OCI-LY3 (cell line): ENCODE measurements around the gene MBOAT7.

ENCODE experiments used
- H2AFZ ChIP-seq: fragments of 200-600, 300-600 bp; shearing (Covaris generic); 2 replicates; pipeline ENCODE4 v1.6.0; 2014; ENCODE audit warnings: antibody characterized with exemption, low read depth, low read length
- H3K27ac ChIP-seq: fragments of 200-600, 300-600 bp; sonication (generic); 2 replicates; pipeline ENCODE4 v1.5.1; 2014; ENCODE audit warnings: mild to moderate bottlenecking, low read length, moderate library complexity, mixed read lengths
- H3K27me3 ChIP-seq: fragments of 200-600, 300-600 bp; sonication (generic); 2 replicates; pipeline ENCODE4 v1.6.1; 2014; ENCODE audit warnings: low read depth, low read length, mixed read lengths
- H3K36me3 ChIP-seq: fragments of 200-600, 300-600 bp; sonication (generic); replicated peaks from 2 replicates; pipeline ENCODE3; 2014; ENCODE audit warnings: low read depth, low read length, mixed read lengths
- H3K4me1 ChIP-seq: fragments of 300-600, 200-600 bp; sonication (generic); 2 replicates; pipeline ENCODE4 v1.6.1; 2014; ENCODE audit warnings: low read length, mixed read lengths
- H3K4me2 ChIP-seq: fragments of 200-600, 300-600 bp; sonication (generic); 2 replicates; pipeline ENCODE4 v1.6.1; 2014; ENCODE audit warnings: low read length, mixed read lengths
- H3K4me3 ChIP-seq: fragments of 300-600, 200-600 bp; sonication (generic); 2 replicates; pipeline ENCODE4 v1.5.1; 2014; ENCODE audit warnings: antibody characterized with exemption, mild to moderate bottlenecking, low read length, moderate library complexity
- H3K79me2 ChIP-seq: fragments of 300-600, 200-600 bp; shearing (Covaris generic); 2 replicates; pipeline ENCODE4 v1.6.1; 2014; ENCODE audit warnings: mild to moderate bottlenecking, low read length, mixed read lengths
- H3K9ac ChIP-seq: fragments of 300-600, 200-600 bp; shearing (Covaris generic); 2 replicates; pipeline ENCODE4 v1.6.0; 2014; ENCODE audit warnings: mild to moderate bottlenecking, low read length, moderate library complexity
- H3K9me3 ChIP-seq: fragments of 200-600, 300-600 bp; shearing (Covaris generic); 2 replicates; pipeline ENCODE4 v1.6.1; 2014; ENCODE audit warnings: low read length, mixed read lengths; ENCODE audit not compliant: insufficient read depth
- H4K20me1 ChIP-seq: fragments of 200-600, 300-600 bp; sonication (generic); 2 replicates; pipeline ENCODE4 v1.6.1; 2016; ENCODE audit warnings: low read length, mixed read lengths; ENCODE audit not compliant: insufficient read depth
- EZH2phosphoT487 ChIP-seq: fragments of 200-600 bp; shearing (Covaris generic); IDR thresholded peaks from 2 replicates; pipeline ENCODE4 v1.6.1; 2018; ENCODE audit warnings: antibody characterized with exemption, mixed run types, low read depth
- TF ChIP-seq, protein P1 (sequence below): fragments of 200-600, 300-600 bp; sonication (generic); IDR thresholded peaks from 2 replicates; pipeline ENCODE4 v1.5.1; 2014; ENCODE audit warnings: antibody characterized with exemption, low read length, low read depth

Gene MBOAT7

DNA sequence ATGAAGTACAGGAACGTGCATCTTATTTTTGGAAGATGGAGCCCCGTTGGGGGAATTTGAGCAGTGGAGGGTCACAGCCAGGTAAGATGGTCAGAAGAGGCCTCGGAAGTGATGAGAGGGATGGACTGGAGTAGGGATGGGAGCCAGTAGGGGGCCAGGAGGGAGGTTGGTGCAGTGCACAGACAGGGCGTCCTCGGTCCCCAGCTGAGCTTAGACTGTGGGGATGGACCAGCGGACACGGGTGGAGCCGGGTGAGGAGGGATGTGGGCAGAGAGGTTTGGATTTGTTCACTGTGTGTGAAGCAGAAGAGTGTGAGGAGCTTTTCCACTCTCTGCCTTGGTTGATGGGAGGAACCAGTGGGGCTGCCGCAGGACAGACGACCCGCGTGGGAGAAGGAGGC lies 21.9 kb upstream of the MBOAT7 start:
- Histone ChIP-seq H3K4me1 (peaks cover 26% of the 10 kb centered on the region), H3K4me2 (no peak overlapping the region)

DNA sequence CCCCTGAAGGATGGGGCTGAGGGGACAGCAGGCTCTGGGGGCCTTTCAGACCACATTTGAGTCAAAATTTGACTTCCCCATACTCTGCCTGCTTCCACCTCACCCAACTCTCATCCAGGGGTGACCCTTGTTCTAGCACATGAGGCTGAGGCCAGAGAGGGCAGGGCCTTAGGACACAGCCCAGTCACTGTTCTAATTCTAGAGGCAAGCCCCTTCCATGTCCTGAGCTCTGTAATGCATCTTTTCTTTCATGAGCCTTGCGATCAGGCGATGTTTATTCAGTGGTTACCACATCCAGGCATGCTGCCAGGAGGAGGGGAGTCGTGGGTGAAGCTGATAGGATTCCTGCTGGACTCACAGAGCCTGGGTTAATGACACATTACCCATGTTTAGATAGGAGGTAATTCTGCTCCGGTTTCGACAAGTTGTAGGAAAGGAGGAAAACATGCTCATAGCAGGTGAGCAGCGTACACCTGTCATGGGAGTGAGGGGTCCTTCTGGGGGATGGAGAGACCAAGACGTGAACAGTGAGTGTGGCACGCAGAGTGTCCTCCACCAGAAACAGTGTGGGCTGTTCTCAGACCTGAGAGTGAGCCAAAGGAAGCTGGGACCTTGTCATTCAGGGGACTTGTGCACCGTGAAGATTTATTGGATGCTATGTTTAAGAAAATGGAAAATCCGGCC lies 20.6 kb upstream of the MBOAT7 start:
- Histone ChIP-seq H3K79me2 (peaks cover 33% of the 10 kb centered on the region), H3K4me2 (no peak overlapping the region), H3K9ac (no peak overlapping the region), H3K36me3 (peaks cover 55% of the 10 kb centered on the region), H4K20me1 (peaks cover 63% of the 10 kb centered on the region), H3K9me3 (no peaks in the 10 kb centered on the region), H3K4me1 (peaks cover 39% of the 10 kb centered on the region), H3K27me3 (no peaks in the 10 kb centered on the region), H2AFZ (no peak overlapping the region), H3K27ac (peak overlapping the region; percentile 10; the same call in 1 of the 2 replicates), H3K4me3 (no peak overlapping the region)
- no peak for TF ChIP-seq EZH2phosphoT487
- TF ChIP-seq, protein P1, sequence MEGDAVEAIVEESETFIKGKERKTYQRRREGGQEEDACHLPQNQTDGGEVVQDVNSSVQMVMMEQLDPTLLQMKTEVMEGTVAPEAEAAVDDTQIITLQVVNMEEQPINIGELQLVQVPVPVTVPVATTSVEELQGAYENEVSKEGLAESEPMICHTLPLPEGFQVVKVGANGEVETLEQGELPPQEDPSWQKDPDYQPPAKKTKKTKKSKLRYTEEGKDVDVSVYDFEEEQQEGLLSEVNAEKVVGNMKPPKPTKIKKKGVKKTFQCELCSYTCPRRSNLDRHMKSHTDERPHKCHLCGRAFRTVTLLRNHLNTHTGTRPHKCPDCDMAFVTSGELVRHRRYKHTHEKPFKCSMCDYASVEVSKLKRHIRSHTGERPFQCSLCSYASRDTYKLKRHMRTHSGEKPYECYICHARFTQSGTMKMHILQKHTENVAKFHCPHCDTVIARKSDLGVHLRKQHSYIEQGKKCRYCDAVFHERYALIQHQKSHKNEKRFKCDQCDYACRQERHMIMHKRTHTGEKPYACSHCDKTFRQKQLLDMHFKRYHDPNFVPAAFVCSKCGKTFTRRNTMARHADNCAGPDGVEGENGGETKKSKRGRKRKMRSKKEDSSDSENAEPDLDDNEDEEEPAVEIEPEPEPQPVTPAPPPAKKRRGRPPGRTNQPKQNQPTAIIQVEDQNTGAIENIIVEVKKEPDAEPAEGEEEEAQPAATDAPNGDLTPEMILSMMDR: no peak

More for the DNA sequence above, 21.9 kb upstream of the MBOAT7 start:
- Histone ChIP-seq H3K27me3 (no peaks in the 10 kb centered on the region), H3K79me2 (peaks cover 20% of the 10 kb centered on the region), H3K9ac (no peak overlapping the region), H3K9me3 (no peaks in the 10 kb centered on the region), H4K20me1 (peaks cover 50% of the 10 kb centered on the region), H3K4me3 (no peak overlapping the region), H2AFZ (no peak overlapping the region), H3K27ac (no peak overlapping the region), H3K36me3 (peaks cover 44% of the 10 kb centered on the region)
- no peak for TF ChIP-seq EZH2phosphoT487
- TF ChIP-seq, protein P1: no peak

DNA sequence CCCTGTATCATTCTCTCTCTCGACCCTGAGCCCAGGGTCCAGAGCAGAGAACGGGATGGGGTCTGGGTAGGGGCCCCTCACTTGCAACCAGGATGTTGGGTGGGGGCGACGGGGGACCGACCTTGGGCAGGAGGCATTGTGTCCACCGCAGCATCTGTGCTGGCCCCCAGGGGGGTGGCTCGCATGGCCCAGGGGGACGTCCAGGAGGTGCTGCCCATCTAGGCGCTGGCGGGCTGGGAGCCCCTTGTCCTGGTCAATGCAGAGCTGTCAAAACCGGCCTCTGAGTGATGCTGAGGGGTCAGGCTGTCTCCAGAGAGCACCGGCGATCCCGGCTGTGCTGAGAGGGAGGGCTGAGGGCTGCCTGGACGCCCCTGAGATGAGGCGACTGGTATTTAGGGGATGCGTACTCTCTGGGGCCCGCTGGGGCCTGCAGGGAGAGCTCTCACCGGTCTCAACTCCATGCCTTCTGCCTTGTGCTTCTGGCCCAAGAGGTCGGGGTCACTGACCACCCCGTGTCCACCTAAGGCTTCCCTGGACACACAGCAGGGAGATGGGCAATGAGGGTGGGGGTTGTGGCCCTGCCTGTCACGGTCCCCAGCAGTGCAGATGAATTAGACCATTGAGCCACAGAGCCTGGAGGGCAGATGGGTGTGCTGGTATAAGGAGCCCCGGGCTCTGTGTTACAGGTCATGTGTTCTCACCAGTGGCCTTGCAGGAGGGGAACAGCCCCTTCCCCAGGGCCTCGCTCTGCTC lies 19.9 kb upstream of the MBOAT7 start:
- H4K20me1 ChIP-seq: peaks cover 70% of the 10 kb centered on the region
- peaks cover 46% of the 10 kb centered on the region for H3K4me1 ChIP-seq
- peaks cover 60% of the 10 kb centered on the region for H3K36me3 ChIP-seq
- TF ChIP-seq, protein P1: no peak
- no peak for TF ChIP-seq EZH2phosphoT487
- H3K27ac ChIP-seq: peak overlapping the region; percentile 10; the same call in 1 of the 2 replicates
- no peak overlapping the region for H2AFZ ChIP-seq
- no peak overlapping the region for H3K4me3 ChIP-seq
- H3K9ac ChIP-seq: no peak overlapping the region
- no peaks in the 10 kb centered on the region for H3K27me3 ChIP-seq
- H3K4me2 ChIP-seq: no peak overlapping the region
- H3K79me2 ChIP-seq: peaks cover 40% of the 10 kb centered on the region
- no peaks in the 10 kb centered on the region for H3K9me3 ChIP-seq

DNA sequence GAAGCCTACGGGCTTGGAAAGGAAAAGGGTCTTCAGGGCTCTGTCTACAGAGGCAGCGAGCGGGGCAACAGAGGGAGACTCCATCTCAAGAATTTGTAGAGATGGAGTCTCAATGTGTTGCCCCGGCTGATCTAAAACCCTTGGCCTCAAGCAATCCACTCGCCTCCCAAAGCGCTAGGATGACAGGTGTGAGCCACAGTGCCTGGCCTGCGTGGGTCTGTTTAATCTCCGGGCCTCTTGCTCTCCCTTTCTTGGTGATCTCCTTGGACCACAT lies 19.3 kb upstream of the MBOAT7 start:
- Histone ChIP-seq H3K79me2 (peaks cover 45% of the 10 kb centered on the region), H2AFZ (no peak overlapping the region), H3K27ac (peak overlapping the region; percentile 73), H3K9ac (no peak overlapping the region), H3K27me3 (no peaks in the 10 kb centered on the region), H3K4me1 (peaks cover 51% of the 10 kb centered on the region), H3K4me2 (no peak overlapping the region; the same call in 1 of the 2 replicates), H4K20me1 (peaks cover 75% of the 10 kb centered on the region), H3K9me3 (no peaks in the 10 kb centered on the region), H3K4me3 (no peak overlapping the region), H3K36me3 (peaks cover 65% of the 10 kb centered on the region)
- no peak for TF ChIP-seq EZH2phosphoT487
- TF ChIP-seq, protein P1: no peak
